Activated T-helper 1 cell treated with anti-CD3 and anti-CD28 coated beads, Interleukin-12 subunit alpha, Interleukin-12 subunit beta, Interleukin-2, Interleukin-4 antibody, amounts not matched to agents 30 ng/mL and 10 ng/mL and 1 ng/mL, durations not matched to agents 14 hours and 24 hours and 36 hours (primary cell): ENCODE results near the gene SHC4. TPM values are rescaled to one million over a fixed set of nuclear protein-coding genes. Genes with fewer than 3 reads are reported as not detected.
A peak's percentile ranks its signal among the peaks of the same experiment; 100 is the strongest.

Source experiments
- DNase-seq: peaks from one replicate; pipeline ENCODE4 v3.0.0; 2021; ENCODE audit warnings: low spot score
- H3K27ac Mint-ChIP-seq: one replicate; pipeline ENCODE4 v1.8.0; 2021; ENCODE audit warnings: mild to moderate bottlenecking, mixed read lengths
- H3K27me3 Mint-ChIP-seq: one replicate; pipeline ENCODE4 v1.8.0; 2022; ENCODE audit warnings: mild to moderate bottlenecking, moderate library complexity, mixed read lengths; ENCODE audit not compliant: insufficient read depth
- H3K36me3 Mint-ChIP-seq: one replicate; pipeline ENCODE4 v1.8.0; 2021; ENCODE audit warnings: low read depth, mixed read lengths
- H3K4me1 Mint-ChIP-seq: one replicate; pipeline ENCODE4 v1.8.0; 2021; ENCODE audit warnings: low read depth, mixed read lengths
- H3K4me3 Mint-ChIP-seq: one replicate; pipeline ENCODE4 v1.8.0; 2021; ENCODE audit warnings: mild to moderate bottlenecking, moderate library complexity, mixed read lengths
- H3K9me3 Mint-ChIP-seq: one replicate; pipeline ENCODE4 v1.8.0; 2021; ENCODE audit warnings: mixed read lengths
- intact Hi-C: fragments of 100-400 bp; cut with micrococcal nuclease; formaldehyde crosslinking; loops from one replicate; pipeline ENCODE4 v1.15.1; 2024
- total RNA-seq: library from RNA; stranded (reverse); gene quantifications from 2 replicates; pipeline ENCODE4 v1.2.3, GENCODE V29; 2022

SHC4 gene
- total RNA-seq, 1 donor from 2014 or later = 26.4 TPM

DNA sequence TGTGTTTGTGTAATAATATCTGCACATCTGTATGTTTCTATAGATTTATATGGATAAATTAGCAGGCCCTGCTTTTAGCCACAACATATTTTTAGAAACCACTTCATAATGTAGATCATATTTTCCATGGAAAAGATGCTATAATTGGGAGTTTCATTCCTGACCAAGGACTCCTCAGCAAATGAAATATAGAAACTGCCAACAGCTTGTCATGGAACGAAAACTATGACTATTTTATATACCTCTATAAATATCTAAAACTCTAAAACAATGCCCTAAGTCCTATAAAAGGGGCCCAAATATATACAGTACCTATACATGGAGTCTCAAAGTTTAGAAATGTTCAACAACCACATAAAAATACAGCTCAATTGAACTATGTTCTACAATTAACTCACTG lies 57.9 kb downstream of the SHC4 start:
- Mint-ChIP-seq H3K4me3 (no peak overlapping the region), H3K9me3 (peaks cover 27% of the 10 kb centered on the region), H3K4me1 (peaks cover 29% of the 10 kb centered on the region), H3K27me3 (peaks cover 2% of the 10 kb centered on the region), H3K36me3 (peaks cover 7% of the 10 kb centered on the region), H3K27ac (peak overlapping the region; percentile 74)
- no peak for DNase-seq
- intact Hi-C loops = loop anchor here (2.0 kb wide), 2 partner anchors 17 to 23 kb away; no protein-coding TSS in a partner anchor

DNA sequence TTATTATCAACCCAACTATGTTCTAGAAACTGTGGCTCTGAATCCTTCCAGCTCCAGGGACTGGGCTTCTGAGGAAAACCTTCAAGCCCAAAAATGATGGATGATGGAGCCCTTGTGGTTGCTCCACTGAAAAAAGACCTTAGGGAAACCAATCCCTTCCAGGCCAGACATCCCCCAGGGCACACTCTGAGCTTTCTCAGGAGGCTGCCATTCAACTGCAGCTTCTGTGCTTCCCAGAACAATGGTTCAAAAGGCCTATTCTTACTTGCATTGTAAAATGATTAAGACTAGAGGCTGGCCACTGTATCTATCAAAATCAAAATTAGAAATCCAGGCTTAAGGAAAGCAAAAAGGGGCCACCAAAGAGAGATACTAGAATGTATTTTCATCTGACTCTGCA lies 58.5 kb downstream of the SHC4 start:
- Mint-ChIP-seq H3K27me3 (peaks cover 2% of the 10 kb centered on the region), H3K27ac (peak overlapping the region; percentile 74), H3K4me1 (peaks cover 29% of the 10 kb centered on the region), H3K9me3 (peaks cover 21% of the 10 kb centered on the region), H3K36me3 (peaks cover 4% of the 10 kb centered on the region), H3K4me3 (no peak overlapping the region)
- no peak for DNase-seq
- intact Hi-C loops = loop anchor here (2.0 kb wide), 1 partner anchor 16 kb away; no protein-coding TSS in a partner anchor

DNA sequence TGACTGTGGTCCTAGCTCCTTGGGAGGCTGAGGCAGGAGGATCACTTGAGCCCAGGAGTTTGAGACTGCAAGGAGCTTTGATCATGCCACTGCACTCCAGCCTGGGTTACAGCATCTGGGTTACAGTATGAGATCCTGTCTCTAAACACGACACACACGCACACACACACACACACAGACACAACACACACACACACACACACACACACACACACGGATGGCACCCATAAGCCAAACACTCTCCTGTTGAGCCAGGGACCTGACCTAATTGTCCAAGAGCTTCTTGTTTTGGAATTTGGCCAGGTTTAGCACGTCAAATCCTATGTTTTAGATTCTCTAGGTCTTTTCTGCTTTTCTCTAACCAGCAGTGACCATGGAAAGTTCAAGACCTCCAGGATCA lies 59.0 kb downstream of the SHC4 start:
- H3K9me3 Mint-ChIP-seq = peaks cover 18% of the 10 kb centered on the region
- peaks cover 2% of the 10 kb centered on the region for H3K27me3 Mint-ChIP-seq
- peak overlapping the region; percentile 74 for H3K27ac Mint-ChIP-seq
- peaks cover 29% of the 10 kb centered on the region for H3K4me1 Mint-ChIP-seq
- no peak for DNase-seq
- intact Hi-C loops = loop anchor here (2.0 kb wide), 1 partner anchor 16 kb away; no protein-coding TSS in a partner anchor
- no peak overlapping the region for H3K4me3 Mint-ChIP-seq
- H3K36me3 Mint-ChIP-seq = peaks cover 6% of the 10 kb centered on the region

DNA sequence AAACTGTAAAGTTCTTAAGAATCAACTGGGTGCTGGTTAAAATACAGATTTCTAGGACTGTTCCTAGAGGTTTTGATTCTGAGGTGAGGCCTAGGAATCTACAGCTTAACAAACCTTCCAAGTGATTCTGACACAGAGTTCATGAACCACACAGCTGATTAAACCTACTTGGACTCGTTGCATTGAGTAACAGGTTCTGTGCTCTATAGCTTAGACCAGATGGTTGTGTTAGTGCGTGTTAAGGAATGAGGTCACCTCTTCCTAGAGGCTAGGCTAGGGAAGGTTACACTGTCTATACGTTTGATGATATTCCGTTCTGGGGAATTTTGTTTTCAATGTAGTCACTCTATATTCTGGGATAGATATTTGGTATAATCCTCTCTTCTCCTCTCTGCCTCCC lies 63.9 kb downstream of the SHC4 start:
- DNase-seq = no peak
- Mint-ChIP-seq H3K27ac (no peak overlapping the region), H3K4me3 (no peak overlapping the region), H3K36me3 (peaks cover 5% of the 10 kb centered on the region), H3K4me1 (peaks cover 25% of the 10 kb centered on the region), H3K9me3 (no peaks in the 10 kb centered on the region), H3K27me3 (peaks cover 1% of the 10 kb centered on the region)
- intact Hi-C loops = loop anchor here (5.0 kb wide), 1 partner anchor 48 kb away; no protein-coding TSS in a partner anchor

DNA sequence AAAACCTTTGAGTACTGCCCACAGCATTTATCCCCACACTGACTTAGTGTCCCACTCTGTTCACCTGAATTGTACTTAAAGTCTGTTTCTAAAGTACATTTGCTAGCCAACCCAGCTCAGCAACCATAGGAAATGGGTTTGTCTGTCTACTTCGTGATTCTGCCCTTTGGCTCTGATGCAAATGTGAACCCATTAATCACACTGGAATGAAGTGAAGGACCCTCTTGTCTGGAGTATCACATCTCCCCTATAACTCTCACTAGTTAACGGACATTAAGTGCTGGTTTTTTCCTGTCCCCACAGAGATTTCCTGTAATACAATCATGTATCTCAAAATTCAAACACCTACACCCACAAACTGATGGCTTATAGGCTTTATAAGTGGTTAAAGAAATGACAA lies 65.3 kb downstream of the SHC4 start:
- DNase-seq = no peak
- Mint-ChIP-seq H3K36me3 (peaks cover 5% of the 10 kb centered on the region), H3K27me3 (peaks cover 3% of the 10 kb centered on the region), H3K4me1 (peaks cover 33% of the 10 kb centered on the region), H3K27ac (peak overlapping the region; percentile 77), H3K4me3 (peak overlapping the region; percentile 17), H3K9me3 (no peaks in the 10 kb centered on the region)
- intact Hi-C loops = loop anchor here (5.0 kb wide), 1 partner anchor 49 kb away; no protein-coding TSS in a partner anchor

DNA sequence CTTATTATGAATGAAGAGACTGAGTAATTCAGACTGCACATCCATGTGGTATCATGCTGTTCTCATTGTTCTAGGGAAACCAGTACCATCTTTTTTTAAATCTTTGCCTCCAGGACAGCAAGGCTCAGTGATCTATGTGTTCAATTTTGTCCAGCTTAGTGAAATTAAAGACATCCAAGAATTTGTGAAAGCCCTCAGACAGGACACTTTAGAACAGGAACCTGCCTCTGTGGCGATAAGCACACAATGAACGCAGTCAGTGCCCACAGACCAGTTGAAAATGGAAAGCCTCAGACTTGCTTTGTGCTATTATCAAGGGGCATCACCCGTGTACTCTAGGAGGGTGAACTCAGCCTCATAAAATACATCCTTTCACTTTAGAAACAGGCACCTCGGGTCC lies 65.7 kb downstream of the SHC4 start:
- Mint-ChIP-seq H3K27me3 (peaks cover 4% of the 10 kb centered on the region), H3K36me3 (peaks cover 5% of the 10 kb centered on the region), H3K27ac (peak overlapping the region; percentile 27), H3K4me1 (peaks cover 33% of the 10 kb centered on the region), H3K9me3 (no peaks in the 10 kb centered on the region), H3K4me3 (peak overlapping the region; percentile 25)
- intact Hi-C loops = loop anchor here (5.0 kb wide), 1 partner anchor 49 kb away; no protein-coding TSS in a partner anchor
- DNase-seq = no peak

DNA sequence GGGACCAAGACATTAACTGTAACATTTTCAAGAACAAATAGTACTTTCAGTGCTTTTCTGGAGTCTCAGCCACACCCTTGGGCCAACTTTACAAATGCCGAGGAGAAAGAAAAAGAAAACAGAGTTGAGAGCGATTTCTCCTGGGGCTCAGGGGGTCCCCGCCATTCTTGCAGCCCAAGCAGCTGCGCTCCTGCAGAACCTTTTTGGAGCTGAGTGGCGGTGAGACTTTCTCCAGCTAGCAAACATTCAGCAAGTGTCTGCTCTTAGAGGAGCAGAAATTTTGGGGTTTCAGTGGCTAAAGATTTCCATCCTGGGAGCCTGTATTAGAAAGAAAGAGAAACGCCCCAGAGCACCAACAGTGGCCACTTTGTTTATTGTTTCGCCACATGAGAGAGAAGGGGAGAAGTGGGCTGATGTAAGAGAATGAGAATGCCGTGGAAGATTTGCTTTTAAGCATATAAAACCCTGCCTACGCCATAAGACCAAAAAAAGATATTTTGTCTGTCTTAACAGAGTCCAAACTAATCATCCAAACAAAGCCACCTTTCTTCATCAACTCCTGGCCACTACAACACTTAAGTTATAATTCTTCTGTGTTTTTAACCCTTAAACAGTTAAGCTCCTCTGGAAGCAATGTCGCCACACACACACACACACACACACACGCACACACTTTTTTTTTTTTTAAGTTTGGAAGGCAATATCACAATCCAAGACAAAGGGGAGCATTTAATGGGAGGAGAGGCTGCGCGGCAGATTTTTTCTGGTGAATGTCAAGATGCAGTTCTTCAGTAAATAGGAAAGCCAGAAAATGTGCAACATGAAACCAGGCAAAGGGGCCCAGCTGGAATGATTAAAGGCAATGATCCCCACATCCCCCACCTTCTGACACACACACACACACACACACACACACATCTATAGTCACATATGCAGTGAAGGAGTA lies 66.6 kb downstream of the SHC4 start:
- H3K36me3 Mint-ChIP-seq = peaks cover 5% of the 10 kb centered on the region
- H3K9me3 Mint-ChIP-seq = no peaks in the 10 kb centered on the region
- peaks cover 5% of the 10 kb centered on the region for H3K27me3 Mint-ChIP-seq
- DNase-seq = no peak
- peak overlapping the region; percentile 74 for H3K27ac Mint-ChIP-seq
- intact Hi-C loops = loop anchor here (1.0 to 5.0 kb wide), 3 partner anchors 9 to 50 kb away; no protein-coding TSS in a partner anchor
- peaks cover 33% of the 10 kb centered on the region for H3K4me1 Mint-ChIP-seq
- H3K4me3 Mint-ChIP-seq = peak overlapping the region; percentile 35

DNA sequence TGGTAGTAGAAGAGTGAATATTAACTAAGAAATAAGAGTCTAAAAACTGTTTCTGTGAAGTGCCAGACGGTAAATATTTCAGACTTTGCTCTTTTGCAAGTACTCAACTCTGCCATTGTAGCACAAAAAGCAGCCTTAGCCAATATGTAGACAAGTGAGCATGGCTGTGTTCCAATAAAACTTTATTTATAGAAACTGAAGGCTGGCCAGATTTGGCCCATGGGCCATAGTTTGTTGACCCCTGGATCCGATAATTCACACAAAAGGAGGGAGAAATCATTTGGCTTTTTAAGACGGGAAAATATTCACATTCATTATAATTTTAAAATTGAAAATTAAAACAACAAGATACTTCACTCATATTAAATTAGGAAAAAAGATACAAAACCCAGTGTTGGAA lies 70.4 kb downstream of the SHC4 start:
- DNase-seq = no peak
- peaks cover 36% of the 10 kb centered on the region for H3K4me1 Mint-ChIP-seq
- intact Hi-C loops = no loop called here

DNA sequence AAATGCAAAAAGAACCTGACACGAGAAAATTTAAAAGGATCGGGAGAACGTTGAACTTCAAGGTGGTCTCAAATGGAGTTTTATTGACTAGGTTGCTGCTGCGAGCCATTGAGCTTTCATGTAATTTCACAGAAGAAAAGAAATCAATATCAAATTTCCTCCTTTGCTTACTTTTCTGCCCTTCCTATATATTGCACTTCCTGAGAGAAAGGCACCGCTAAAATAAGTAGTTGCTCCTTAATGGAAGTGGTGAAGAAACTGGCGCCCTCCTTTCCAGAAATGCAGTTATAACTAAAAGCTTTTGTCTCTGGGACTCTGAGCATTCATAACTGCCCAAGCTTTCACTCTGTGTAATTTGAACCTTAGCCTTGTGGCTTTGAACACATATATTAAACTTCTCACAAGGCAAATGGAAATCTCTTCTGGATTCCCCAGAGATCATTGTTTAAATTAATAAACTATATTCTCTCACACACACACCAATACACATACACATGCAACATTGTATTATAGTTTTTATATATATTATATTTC lies 72.4 kb downstream of the SHC4 start:
- intact Hi-C loops = no loop called here
- Mint-ChIP-seq H3K27ac (no peak overlapping the region), H3K4me1 (peaks cover 30% of the 10 kb centered on the region), H3K4me3 (no peak overlapping the region), H3K36me3 (peaks cover 2% of the 10 kb centered on the region), H3K9me3 (no peaks in the 10 kb centered on the region), H3K27me3 (peaks cover 4% of the 10 kb centered on the region)
- DNase-seq = no peak

More for the DNA sequence above, 70.4 kb downstream of the SHC4 start:
- H3K27me3 Mint-ChIP-seq = peaks cover 5% of the 10 kb centered on the region
- H3K36me3 Mint-ChIP-seq = peaks cover 2% of the 10 kb centered on the region
- H3K27ac Mint-ChIP-seq = no peak overlapping the region
- H3K9me3 Mint-ChIP-seq = no peaks in the 10 kb centered on the region
- H3K4me3 Mint-ChIP-seq = no peak overlapping the region

DNA sequence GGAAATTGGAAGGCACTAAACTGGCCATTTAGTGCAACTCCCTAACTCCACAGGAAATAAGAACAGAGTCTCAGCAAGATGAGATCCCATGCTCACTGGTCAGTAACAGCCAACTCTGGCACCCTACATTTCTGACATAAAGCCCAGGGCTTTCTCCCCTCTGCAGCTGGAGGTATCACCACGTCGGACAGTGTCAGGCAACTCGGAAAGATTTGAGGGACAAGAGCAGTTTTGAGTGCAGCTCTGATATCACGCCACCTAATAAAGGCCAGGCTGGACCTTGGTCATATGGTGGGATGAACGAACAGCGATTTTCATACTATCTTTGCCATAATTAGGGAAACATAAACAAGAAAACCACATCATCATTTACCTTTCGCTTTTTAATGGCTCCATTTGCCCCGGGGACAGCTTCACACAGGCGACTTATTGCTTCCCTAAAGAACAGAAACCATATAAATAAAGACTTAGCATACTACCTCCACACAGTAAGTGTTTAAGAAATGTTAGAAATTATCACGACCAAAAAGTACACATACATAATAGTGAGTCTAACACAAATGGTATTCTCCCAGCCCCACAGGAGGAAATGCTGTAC lies 73.2 kb downstream of the SHC4 start:
- Mint-ChIP-seq H3K4me1 (peaks cover 30% of the 10 kb centered on the region), H3K36me3 (peaks cover 2% of the 10 kb centered on the region), H3K4me3 (no peak overlapping the region), H3K27ac (no peak overlapping the region), H3K27me3 (peaks cover 4% of the 10 kb centered on the region), H3K9me3 (no peaks in the 10 kb centered on the region)
- intact Hi-C loops = no loop called here
- no peak for DNase-seq

DNA sequence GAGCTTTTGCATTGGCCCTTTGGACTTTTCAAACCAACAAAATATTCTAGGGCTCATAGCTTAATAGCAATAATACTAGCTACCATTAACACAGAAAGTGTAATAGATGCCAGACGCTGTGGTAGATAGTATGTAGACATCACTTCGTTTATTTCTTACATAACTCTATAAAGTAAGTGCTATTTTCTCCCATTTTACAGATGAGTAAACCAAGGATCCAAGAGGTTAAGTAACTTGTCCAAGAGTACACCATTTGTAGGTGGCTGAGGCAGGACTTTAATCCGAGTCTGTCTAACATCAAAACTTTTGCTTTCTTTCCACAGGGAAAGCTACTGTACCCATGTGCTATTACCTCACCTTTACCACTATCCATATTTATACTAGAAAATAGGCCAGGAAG lies 73.8 kb downstream of the SHC4 start:
- Mint-ChIP-seq H3K9me3 (no peaks in the 10 kb centered on the region), H3K36me3 (peaks cover 2% of the 10 kb centered on the region), H3K27ac (no peak overlapping the region), H3K27me3 (peaks cover 4% of the 10 kb centered on the region), H3K4me1 (peaks cover 32% of the 10 kb centered on the region), H3K4me3 (no peak overlapping the region)
- DNase-seq = no peak
- intact Hi-C loops = loop anchor here (2.0 kb wide), 1 partner anchor 15 kb away; no protein-coding TSS in a partner anchor

DNA sequence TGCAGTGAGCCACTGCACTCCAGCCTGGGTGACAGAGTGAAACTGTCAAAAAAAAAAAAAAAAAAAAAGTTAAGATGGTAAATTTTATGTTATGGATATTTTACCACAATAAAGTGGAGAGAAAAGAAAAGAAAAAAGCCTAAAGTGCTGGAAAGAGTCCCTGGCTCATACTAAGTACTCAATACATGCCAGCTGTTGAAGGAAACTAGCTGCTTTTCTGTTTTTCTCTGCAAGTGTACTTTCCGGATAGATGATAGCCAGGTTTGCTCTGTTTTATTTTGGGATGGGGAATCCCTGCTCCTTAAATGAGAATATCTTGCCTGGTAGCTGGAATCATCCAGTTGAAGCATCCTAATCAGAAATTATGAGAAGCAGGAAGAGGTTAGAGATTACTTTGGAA lies 74.9 kb downstream of the SHC4 start:
- Mint-ChIP-seq H3K27ac (no peak overlapping the region), H3K4me3 (no peak overlapping the region), H3K27me3 (peaks cover 4% of the 10 kb centered on the region), H3K9me3 (no peaks in the 10 kb centered on the region), H3K36me3 (peaks cover 3% of the 10 kb centered on the region), H3K4me1 (peaks cover 30% of the 10 kb centered on the region)
- intact Hi-C loops = loop anchor here (1.0 to 2.0 kb wide), 2 partner anchors 8 to 16 kb away; no protein-coding TSS in a partner anchor
- no peak for DNase-seq
